HG03575 (cell line): ENCODE results near the gene DNASE1L1.

Source experiments
- ATAC-seq: cut with Tn5 transposase; IDR thresholded peaks from one replicate; pipeline ENCODE4 v1.9.1; 2021; ENCODE audit not compliant: unreplicated experiment, insufficient number of reproducible peaks, low FRiP score; ENCODE audit errors: extremely low read depth

Gene DNASE1L1

GRCh38 chrX:154359362-154360154 is 49.5 kb downstream of the DNASE1L1 start:
- ATAC-seq = no peak

GRCh38 chrX:154358829-154359228 is 50.2 kb downstream of the DNASE1L1 start:
- no peak for ATAC-seq

GRCh38 chrX:154358011-154358410 is 51.0 kb downstream of the DNASE1L1 start:
- no peak for ATAC-seq

- ATAC-seq = no peak
These were observed 51.8 kb downstream of the DNASE1L1 start for GRCh38 chrX:154357205-154357604.

GRCh38 chrX:154356596-154356995 is 52.5 kb downstream of the DNASE1L1 start:
- ATAC-seq = no peak

- no peak for ATAC-seq
These were observed 53.3 kb downstream of the DNASE1L1 start for GRCh38 chrX:154355776-154356140.

GRCh38 chrX:154355094-154355775 is 53.8 kb downstream of the DNASE1L1 start:
- no peak for ATAC-seq

- no peak for ATAC-seq
These were observed 54.5 kb downstream of the DNASE1L1 start for GRCh38 chrX:154354516-154354915.

- ATAC-seq = no peak
These were observed 55.0 kb downstream of the DNASE1L1 start for GRCh38 chrX:154354013-154354412.

GRCh38 chrX:154353172-154353843 is 55.7 kb downstream of the DNASE1L1 start:
- ATAC-seq = no peak

- ATAC-seq = no peak
These were observed 56.6 kb downstream of the DNASE1L1 start for GRCh38 chrX:154352466-154352865.

- no peak for ATAC-seq
These were observed 57.0 kb downstream of the DNASE1L1 start for GRCh38 chrX:154352012-154352401.
